HFFc6 (cell line): ENCODE results near the gene IFNL1. TPM values are rescaled to one million over a fixed set of nuclear protein-coding genes. Genes with fewer than 3 reads are reported as not detected.
A peak's percentile ranks its signal among the peaks of the same experiment; 100 is the strongest.

Experiments used
- DNase-seq: peaks from one replicate; pipeline ENCODE4 v3.0.0-alpha.2; 2018
- H3K27ac Mint-ChIP-seq: 2 replicates; pipeline ENCODE4 v1.8.0; 2020; ENCODE audit warnings: mild to moderate bottlenecking, mixed read lengths
- H3K27me3 Mint-ChIP-seq: 2 replicates; pipeline ENCODE4 v1.8.0; 2021; ENCODE audit warnings: mild to moderate bottlenecking, moderate library complexity, mixed read lengths; ENCODE audit not compliant: insufficient read depth
- H3K36me3 Mint-ChIP-seq: 2 replicates; pipeline ENCODE4 v1.8.0; 2021; ENCODE audit warnings: low read depth, mixed read lengths
- H3K4me1 Mint-ChIP-seq: 2 replicates; pipeline ENCODE4 v1.8.0; 2020; ENCODE audit warnings: low read depth, mixed read lengths
- H3K4me3 Mint-ChIP-seq: 2 replicates; pipeline ENCODE4 v1.8.0; 2020; ENCODE audit warnings: mild to moderate bottlenecking, moderate library complexity, mixed read lengths
- H3K9me3 Mint-ChIP-seq: 2 replicates; pipeline ENCODE4 v1.8.0; 2020; ENCODE audit warnings: mild to moderate bottlenecking, mixed read lengths
- total RNA-seq, 6 experiments: library from RNA; stranded (reverse); fragmentation: NEBNext Ultra II Directional; extraction: Animal tissue kit (Norgen Biotek cat#: 25700); gene quantifications; 2 replicates in 1 of 6; 3 replicates in 5 of 6; pipeline ENCODE4 v1.2.3, GENCODE V29; 2021
- TF ChIP-seq, protein P1 (sequence below): fragments of 200-600 bp; sonication (generic); IDR thresholded peaks from 2 replicates; pipeline ENCODE4 v1.5.0; 2021; ENCODE audit warnings: antibody characterized with exemption, mild to moderate bottlenecking

IFNL1 gene
- total RNA-seq, 6 experiments from 2014 or later = not detected

DNA sequence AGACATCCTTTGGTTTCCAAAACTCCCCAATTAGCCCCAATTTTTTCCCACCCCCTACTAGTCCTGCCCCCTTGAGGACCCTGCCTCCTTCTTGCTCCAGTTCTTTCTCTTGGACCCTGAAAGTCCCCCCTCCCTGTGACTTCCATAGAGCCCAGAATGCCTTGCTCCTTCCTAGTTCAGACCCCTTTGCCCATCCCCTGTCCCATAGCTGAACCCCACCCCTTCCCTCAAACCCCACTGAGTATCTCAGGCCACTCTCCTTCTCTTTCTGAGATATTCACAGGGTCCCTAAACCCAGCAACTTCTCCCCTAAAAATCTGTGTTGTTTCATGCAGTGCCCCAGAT is 25.6 kb downstream of the IFNL1 start:
- H3K27me3 Mint-ChIP-seq = peaks cover 42% of the 10 kb centered on the region
- no peak overlapping the region for H3K27ac Mint-ChIP-seq

DNA sequence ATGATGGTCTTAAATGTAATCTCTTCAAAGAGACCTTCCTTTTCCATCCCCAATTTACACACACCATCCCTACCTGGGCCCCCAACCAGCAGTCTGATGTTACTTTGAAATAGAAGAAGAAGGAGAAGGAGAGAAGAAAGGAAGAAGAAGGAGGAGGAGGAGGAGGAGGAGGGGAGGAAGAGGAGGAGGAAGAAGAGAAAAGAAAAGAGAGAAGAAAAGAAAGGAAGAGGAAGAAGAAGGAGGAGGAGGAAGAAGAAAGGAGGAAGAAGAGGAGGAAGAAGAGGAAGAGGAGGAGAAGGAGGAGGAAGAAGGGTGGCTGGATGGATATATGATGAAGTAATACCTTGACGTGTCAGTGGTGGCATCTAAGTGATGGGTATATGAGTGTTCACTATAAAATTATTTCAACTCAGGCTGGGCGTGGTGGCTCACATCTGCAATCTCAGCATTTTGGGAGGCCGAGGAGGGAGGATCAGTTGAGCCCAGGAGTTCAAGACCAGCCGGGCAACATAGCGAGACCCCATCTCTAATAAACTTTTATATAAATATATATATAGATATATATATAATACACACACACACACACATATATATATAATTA is 28.1 kb downstream of the IFNL1 start:
- no peak overlapping the region for H3K4me3 Mint-ChIP-seq
- H3K27ac Mint-ChIP-seq = no peak overlapping the region
- no peak for DNase-seq
- H3K36me3 Mint-ChIP-seq = no peaks in the 10 kb centered on the region
- H3K27me3 Mint-ChIP-seq = peaks cover 31% of the 10 kb centered on the region
- H3K9me3 Mint-ChIP-seq = no peaks in the 10 kb centered on the region
- peaks cover 6% of the 10 kb centered on the region for H3K4me1 Mint-ChIP-seq
- TF ChIP-seq, protein P1, sequence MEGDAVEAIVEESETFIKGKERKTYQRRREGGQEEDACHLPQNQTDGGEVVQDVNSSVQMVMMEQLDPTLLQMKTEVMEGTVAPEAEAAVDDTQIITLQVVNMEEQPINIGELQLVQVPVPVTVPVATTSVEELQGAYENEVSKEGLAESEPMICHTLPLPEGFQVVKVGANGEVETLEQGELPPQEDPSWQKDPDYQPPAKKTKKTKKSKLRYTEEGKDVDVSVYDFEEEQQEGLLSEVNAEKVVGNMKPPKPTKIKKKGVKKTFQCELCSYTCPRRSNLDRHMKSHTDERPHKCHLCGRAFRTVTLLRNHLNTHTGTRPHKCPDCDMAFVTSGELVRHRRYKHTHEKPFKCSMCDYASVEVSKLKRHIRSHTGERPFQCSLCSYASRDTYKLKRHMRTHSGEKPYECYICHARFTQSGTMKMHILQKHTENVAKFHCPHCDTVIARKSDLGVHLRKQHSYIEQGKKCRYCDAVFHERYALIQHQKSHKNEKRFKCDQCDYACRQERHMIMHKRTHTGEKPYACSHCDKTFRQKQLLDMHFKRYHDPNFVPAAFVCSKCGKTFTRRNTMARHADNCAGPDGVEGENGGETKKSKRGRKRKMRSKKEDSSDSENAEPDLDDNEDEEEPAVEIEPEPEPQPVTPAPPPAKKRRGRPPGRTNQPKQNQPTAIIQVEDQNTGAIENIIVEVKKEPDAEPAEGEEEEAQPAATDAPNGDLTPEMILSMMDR = no peak

More for the DNA sequence above, 25.6 kb downstream of the IFNL1 start:
- Mint-ChIP-seq H3K4me1 (no peaks in the 10 kb centered on the region), H3K36me3 (no peaks in the 10 kb centered on the region), H3K4me3 (no peak overlapping the region), H3K9me3 (no peaks in the 10 kb centered on the region)
- DNase-seq = no peak
- TF ChIP-seq, protein P1 = no peak

DNA sequence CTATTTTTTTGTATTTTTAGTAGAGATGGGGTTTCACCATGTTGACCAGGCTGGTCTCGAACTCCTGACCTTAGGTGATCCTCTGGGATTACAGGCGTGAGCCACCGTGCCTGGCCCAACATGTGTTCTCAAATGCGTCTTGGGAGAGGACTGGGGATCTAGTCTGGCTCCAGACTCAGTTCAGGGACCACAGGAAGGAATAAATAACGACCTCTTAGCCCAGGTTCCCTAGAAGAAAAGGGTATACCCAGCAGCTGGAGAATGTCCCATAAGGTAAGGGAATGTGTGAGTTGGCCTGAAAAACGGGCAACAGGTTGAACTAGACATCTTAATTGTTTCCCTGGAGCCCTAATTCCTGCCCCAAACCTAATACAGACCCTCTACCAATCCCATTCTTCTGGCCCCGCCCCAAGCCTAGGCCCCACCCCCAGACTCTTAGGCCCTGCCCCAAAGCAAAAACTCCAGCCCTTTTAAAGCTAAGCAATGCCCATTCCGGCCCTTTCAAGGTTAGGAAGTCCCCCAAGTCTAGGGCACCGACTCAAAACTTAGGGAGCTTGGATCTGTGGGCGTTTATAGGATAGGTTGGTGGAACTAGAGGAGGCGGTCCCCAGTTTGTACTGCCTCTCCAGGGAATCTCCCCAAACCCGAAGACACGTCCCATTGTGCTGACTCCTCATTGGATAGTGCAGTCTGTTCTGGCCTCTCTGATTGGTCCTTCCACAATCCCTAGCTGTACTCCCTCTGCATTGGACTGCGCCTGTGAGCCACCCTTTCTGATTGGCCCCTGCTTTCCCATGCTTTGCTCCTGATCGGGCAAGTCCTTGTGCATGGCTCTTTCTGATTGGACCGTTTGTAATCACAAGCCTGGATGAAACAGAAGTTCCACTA is 29.8 kb downstream of the IFNL1 start:
- no peak overlapping the region for H3K27ac Mint-ChIP-seq
- H3K4me1 Mint-ChIP-seq = peaks cover 6% of the 10 kb centered on the region
- DNase-seq = peak; percentile 15
- TF ChIP-seq, protein P1 = no peak
- no peaks in the 10 kb centered on the region for H3K9me3 Mint-ChIP-seq
- H3K36me3 Mint-ChIP-seq = no peaks in the 10 kb centered on the region
- H3K4me3 Mint-ChIP-seq = no peak overlapping the region
- peaks cover 29% of the 10 kb centered on the region for H3K27me3 Mint-ChIP-seq

DNA sequence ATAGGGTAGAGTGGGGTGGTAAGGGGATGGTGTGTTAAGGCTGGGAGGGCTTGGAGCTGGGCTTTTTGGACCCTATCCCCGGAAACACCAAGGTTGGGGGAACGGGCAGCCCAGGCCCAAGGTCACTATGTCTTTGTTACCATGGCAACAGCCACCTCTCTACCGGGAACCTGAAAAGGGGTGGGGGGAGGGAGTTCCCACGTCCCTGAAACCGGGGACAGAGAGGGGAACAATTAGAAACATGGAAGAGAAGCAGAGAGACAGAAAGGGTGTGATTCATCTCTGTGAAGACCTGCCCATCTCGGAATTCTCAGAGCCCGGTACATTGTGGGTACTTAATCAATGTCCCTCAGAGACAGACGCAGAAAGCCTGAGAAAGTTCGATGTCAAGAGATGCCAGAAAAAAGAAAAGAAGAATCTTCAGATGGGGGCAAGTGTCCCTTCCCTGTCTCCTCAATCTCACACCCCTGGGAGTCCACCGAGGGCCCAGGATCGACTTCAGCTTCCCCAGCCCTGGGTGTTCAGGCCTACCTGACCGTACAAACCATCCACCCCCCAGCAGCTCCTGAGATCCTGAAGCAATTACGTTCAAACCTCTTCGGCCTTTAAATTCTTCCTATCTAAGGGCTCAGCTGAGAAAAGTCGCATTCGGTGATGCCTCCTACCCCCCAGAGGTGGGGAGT is 31.3 kb downstream of the IFNL1 start:
- Mint-ChIP-seq H3K27me3 (peaks cover 20% of the 10 kb centered on the region), H3K36me3 (no peaks in the 10 kb centered on the region), H3K4me1 (peaks cover 6% of the 10 kb centered on the region), H3K27ac (no peak overlapping the region), H3K9me3 (no peaks in the 10 kb centered on the region), H3K4me3 (no peak overlapping the region)
- TF ChIP-seq, protein P1 = no peak
- no peak for DNase-seq

DNA sequence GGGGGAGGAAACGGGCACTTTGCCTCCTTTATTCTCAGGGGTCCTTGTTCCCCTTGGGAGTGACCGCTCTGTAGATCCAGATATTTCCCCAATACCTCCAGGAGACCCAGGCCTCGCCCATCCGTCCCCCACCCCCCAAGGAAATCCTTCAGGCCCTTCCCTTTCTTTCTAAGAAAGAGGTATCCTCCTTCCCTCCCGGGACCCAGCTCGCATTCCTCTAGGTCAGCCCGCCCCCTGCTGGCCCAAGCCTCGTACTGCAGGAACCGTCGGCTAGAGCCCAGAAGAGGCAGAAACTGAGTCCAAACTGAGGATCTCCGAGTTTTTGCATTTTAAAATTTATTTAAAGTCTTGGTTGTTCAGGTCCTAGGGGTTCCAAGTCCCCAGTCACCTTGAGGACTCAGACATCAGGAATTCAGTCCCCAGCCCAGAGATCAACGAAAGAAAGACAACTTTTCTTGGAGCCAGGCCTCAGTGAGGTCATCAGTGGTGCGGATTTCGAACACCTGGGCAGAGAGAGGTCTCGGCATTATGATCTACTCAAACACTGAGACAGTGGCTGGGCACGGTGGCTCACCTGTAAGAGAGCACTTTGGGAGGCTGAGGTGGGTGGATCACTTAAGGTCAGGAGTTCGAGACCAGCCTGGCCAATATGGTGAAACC is 32.0 kb downstream of the IFNL1 start:
- no peak overlapping the region for H3K27ac Mint-ChIP-seq
- peaks cover 17% of the 10 kb centered on the region for H3K27me3 Mint-ChIP-seq
- peaks cover 6% of the 10 kb centered on the region for H3K4me1 Mint-ChIP-seq
- H3K4me3 Mint-ChIP-seq = no peak overlapping the region
- H3K9me3 Mint-ChIP-seq = no peaks in the 10 kb centered on the region
- TF ChIP-seq, protein P1 = peak; percentile 98
- H3K36me3 Mint-ChIP-seq = no peaks in the 10 kb centered on the region
- peak; percentile 47 for DNase-seq
